GM06990 (cell line): Measurements from ENCODE around the gene SYT6.

Source experiments
- DNase-seq: peaks from one replicate; pipeline ENCODE4 v3.0.0-alpha.2; 2011; ENCODE audit not compliant: insufficient read length; ENCODE audit errors: extremely low read depth
- H3K27me3 ChIP-seq: replicated peaks from 2 replicates; pipeline ENCODE4 v1.6.0; 2011; ENCODE audit warnings: low read length; ENCODE audit not compliant: control insufficient read depth, insufficient read depth
- H3K36me3 ChIP-seq: 2 replicates; pipeline ENCODE4 v1.5.1; 2011; ENCODE audit warnings: low read length; ENCODE audit not compliant: control insufficient read depth, insufficient read depth
- H3K4me3 ChIP-seq: replicated peaks from 2 replicates; pipeline ENCODE4 v1.5.1; 2011; ENCODE audit warnings: low read depth, mild to moderate bottlenecking, control low read depth, low read length
- TF ChIP-seq, protein P1 (sequence below): IDR thresholded peaks from 2 replicates; pipeline ENCODE4 v1.5.1; 2011; ENCODE audit warnings: low read length, control low read depth, mild to moderate bottlenecking, inconsistent platforms; ENCODE audit not compliant: insufficient read depth, poor library complexity, severe bottlenecking

The SYT6 gene

DNA sequence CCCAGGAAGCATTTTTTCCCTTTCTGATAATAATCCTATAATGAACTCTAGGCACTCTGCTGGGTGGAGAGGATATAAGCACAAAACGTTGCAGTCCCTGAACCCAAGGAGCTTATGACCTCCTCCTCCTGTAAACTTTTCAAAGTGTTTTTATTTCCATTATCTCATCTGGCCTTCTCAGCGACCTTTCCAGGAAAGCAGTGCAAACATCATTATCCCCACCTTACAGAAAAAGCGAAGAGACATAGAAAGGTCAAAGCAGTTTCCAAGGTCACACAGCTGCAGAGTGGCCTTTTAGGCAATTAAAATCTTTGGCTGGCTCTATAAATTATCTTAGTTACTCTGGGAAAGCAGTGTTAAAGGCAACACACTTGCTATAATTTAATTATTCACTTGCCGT lies 110.6 kb downstream of the SYT6 start:
- TF ChIP-seq, protein P1, sequence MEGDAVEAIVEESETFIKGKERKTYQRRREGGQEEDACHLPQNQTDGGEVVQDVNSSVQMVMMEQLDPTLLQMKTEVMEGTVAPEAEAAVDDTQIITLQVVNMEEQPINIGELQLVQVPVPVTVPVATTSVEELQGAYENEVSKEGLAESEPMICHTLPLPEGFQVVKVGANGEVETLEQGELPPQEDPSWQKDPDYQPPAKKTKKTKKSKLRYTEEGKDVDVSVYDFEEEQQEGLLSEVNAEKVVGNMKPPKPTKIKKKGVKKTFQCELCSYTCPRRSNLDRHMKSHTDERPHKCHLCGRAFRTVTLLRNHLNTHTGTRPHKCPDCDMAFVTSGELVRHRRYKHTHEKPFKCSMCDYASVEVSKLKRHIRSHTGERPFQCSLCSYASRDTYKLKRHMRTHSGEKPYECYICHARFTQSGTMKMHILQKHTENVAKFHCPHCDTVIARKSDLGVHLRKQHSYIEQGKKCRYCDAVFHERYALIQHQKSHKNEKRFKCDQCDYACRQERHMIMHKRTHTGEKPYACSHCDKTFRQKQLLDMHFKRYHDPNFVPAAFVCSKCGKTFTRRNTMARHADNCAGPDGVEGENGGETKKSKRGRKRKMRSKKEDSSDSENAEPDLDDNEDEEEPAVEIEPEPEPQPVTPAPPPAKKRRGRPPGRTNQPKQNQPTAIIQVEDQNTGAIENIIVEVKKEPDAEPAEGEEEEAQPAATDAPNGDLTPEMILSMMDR = no peak
- DNase-seq = no peak
- Histone ChIP-seq H3K36me3 (no peaks in the 10 kb centered on the region), H3K4me3 (no peak overlapping the region), H3K27me3 (no peaks in the 10 kb centered on the region; the same call in none of the 2 replicates)

DNA sequence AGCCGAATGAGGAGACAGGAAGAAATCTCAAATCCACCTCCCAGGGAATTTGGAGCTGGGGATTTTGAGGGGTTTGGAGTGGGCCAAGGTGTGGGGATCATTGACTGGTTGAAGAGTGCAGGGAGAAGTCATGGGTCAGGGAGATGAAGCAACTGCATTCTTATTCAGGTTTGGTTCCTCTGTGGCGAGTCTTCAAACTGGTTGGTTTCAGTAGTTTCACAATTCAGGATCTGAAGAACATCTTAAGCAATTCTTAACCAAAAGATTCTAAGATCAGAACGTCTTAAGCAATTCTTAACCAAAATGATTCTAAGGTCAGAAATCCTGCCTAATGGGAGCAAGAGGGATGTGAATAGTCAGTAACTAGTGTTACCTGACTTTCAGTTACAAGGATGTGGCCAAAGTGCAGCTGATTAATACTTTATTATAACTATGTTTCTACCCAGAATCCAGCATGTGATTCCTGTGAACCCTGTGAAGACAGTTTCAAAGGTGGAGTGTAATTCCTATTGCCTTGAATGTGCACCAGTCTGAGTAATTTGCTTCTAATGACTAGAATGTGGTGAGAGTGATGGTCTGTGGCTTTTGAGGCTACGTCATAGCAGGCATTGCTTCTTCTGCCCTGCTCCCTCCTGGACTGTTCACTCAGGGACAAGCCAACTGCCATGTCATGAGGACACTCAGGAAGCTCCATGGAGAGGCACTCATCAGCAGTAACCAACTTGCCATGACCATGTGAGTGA lies 113.2 kb downstream of the SYT6 start:
- Histone ChIP-seq H3K4me3 (no peak overlapping the region), H3K27me3 (no peaks in the 10 kb centered on the region; the same call in none of the 2 replicates), H3K36me3 (no peaks in the 10 kb centered on the region)
- TF ChIP-seq, protein P1 = no peak
- DNase-seq = no peak
